T-helper 1 cell treated with Interleukin-12 subunit alpha and Interleukin-12 subunit beta and Interleukin-4 antibody, amounts not matched to agents 30 μg/mL and 1 μg/mL, for 36 hours (primary cell): ENCODE data around the gene TTC4.
"Not testable (repeated sequence)": the region's sequence is repeated elsewhere in the genome, so short reads cannot be mapped to it uniquely, and the experiment has no call there.

Experiments
- H3K27ac Mint-ChIP-seq: one replicate; pipeline ENCODE4 v1.8.0; 2021; ENCODE audit warnings: mild to moderate bottlenecking, mixed read lengths
- H3K27me3 Mint-ChIP-seq: one replicate; pipeline ENCODE4 v1.8.0; 2021; ENCODE audit warnings: low read depth, mixed read lengths
- H3K36me3 Mint-ChIP-seq: one replicate; pipeline ENCODE4 v1.8.0; 2021; ENCODE audit warnings: low read depth, mixed read lengths
- H3K4me1 Mint-ChIP-seq: one replicate; pipeline ENCODE4 v1.8.0; 2021; ENCODE audit warnings: low read depth, mixed read lengths
- H3K4me3 Mint-ChIP-seq: one replicate; pipeline ENCODE4 v1.8.0; 2021; ENCODE audit warnings: mild to moderate bottlenecking, moderate library complexity, mixed read lengths
- H3K9me3 Mint-ChIP-seq: one replicate; pipeline ENCODE4 v1.8.0; 2021; ENCODE audit warnings: mixed read lengths

TTC4 gene

DNA sequence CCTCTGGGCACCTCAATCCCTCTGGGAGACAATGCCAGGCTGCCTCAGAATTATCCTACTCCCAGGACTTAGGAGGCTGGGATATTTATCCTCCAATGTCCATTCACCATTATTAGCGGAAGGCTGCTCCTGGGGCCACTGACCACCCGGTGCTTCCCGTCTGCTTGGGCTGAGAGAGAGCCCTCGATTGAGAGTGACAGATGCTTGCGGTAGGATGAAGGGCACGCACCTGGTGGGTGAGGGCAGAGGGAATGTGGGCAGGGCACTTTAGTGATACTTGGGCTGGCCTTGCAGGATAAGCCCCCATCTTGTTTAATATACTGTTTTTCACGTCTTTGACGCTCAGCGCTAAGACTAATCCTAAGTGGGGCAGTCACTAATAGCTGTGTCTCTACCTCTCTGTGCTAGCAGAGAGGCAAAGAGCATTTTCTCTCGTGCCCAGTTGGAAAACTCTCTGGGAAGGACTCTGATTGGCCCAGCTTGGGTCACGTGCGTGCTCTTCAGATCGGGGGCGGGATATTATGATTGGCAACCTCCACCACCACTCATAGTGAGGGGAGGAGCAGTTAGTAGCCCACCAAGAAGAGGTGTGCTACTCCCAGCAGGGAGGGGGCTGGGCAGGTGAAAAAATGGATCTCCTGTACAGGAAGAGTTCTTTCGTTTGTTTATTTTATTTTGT lies 59.3 kb downstream of the TTC4 start:
- Mint-ChIP-seq H3K4me1 (no peaks in the 10 kb centered on the region), H3K4me3 (no peak overlapping the region), H3K9me3 (no peaks in the 10 kb centered on the region), H3K27me3 (no peaks in the 10 kb centered on the region), H3K36me3 (no peaks in the 10 kb centered on the region), H3K27ac (no peak overlapping the region)

DNA sequence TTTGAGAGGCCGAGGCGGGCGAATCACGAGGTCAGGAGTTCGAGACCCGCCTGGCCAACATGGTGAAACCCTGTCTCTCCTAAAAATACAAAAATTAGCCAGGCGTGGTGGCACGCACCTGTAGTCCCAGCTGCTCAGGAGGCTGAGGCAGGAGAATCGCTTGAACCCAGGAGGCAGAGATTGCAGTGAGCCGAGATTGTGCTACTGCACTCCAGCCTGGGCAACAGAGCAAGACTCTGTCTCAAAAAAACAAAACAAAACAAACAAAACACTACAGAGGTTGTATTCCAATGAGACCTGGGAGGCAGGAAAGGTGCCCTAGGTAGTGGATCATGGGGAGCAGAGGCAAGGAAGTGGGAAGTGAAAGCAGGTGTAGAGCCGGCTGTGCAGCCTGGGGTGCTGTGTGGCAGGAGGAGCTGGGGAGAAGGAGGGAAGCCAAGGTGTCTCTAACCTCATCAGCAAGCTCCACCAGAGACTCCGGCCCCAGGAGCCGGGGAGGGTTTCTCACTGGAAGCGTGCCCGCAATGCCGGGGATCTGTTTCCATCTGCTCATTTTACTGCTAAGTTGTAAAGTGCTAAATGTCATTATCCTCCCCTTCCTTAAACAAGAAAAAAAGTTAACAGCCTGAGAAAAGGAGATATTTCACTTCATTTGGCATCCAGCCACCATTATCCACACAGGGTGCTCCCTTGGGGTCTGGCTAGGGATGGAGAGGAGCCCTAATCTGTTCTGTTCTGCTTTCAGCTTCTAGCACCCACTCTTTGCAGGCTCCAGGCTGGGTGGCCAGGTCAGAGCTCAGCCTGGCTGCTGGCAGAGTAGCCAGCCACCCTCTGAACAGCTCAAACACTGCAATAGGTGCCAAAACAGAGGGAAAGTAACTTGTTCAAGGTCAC lies 60.4 kb downstream of the TTC4 start:
- H3K4me1 Mint-ChIP-seq, H3K36me3 Mint-ChIP-seq, H3K27ac Mint-ChIP-seq, H3K9me3 Mint-ChIP-seq, H3K4me3 Mint-ChIP-seq, H3K27me3 Mint-ChIP-seq: not testable (repeated sequence)

DNA sequence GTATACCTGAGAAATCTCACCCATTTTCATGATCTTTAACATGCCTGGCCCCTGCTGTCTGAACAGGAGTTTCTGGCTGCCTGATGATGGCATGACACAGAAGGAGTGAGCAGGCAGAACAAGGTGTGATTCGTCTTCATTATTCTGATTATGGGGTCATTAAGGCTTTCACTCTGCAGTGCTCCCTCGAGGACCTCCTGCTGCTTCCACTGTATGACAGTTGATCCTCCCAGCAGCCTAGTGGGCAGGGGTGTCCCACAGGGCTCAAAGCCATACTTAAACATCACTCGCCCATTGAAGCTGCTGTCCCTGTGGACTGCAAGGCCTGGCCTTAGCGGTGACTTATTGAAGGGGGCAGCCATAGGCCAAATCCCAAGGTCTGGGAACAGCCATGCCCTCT lies 61.4 kb downstream of the TTC4 start:
- Mint-ChIP-seq H3K4me1 (no peaks in the 10 kb centered on the region), H3K36me3 (peaks cover 2% of the 10 kb centered on the region), H3K9me3 (no peaks in the 10 kb centered on the region), H3K4me3 (no peak overlapping the region), H3K27ac (no peak overlapping the region), H3K27me3 (no peaks in the 10 kb centered on the region)

DNA sequence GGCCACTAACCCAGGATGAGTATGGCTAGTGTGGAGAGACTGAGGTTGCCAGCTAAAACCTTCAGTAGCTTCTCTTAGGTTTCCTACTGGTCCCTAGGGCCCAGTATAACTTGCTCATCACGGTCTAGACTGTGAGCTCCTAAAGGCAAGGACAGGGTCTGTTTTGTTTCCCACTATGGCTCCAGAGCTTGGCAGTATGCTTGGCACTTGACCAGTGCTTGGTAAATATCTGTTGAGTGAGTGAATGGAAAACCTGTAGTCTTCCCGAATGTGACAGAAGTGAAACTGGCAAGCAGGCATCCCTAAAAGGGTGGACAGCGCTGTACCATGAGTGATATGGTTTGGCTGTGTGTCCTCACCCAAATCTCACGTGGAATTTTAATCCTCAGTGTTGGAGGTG lies 61.8 kb downstream of the TTC4 start:
- peaks cover 3% of the 10 kb centered on the region for H3K36me3 Mint-ChIP-seq
- no peak overlapping the region for H3K4me3 Mint-ChIP-seq
- H3K27ac Mint-ChIP-seq: no peak overlapping the region
- H3K27me3 Mint-ChIP-seq: no peaks in the 10 kb centered on the region
- H3K4me1 Mint-ChIP-seq: peaks cover under 1% of the 10 kb centered on the region
- H3K9me3 Mint-ChIP-seq: no peaks in the 10 kb centered on the region

DNA sequence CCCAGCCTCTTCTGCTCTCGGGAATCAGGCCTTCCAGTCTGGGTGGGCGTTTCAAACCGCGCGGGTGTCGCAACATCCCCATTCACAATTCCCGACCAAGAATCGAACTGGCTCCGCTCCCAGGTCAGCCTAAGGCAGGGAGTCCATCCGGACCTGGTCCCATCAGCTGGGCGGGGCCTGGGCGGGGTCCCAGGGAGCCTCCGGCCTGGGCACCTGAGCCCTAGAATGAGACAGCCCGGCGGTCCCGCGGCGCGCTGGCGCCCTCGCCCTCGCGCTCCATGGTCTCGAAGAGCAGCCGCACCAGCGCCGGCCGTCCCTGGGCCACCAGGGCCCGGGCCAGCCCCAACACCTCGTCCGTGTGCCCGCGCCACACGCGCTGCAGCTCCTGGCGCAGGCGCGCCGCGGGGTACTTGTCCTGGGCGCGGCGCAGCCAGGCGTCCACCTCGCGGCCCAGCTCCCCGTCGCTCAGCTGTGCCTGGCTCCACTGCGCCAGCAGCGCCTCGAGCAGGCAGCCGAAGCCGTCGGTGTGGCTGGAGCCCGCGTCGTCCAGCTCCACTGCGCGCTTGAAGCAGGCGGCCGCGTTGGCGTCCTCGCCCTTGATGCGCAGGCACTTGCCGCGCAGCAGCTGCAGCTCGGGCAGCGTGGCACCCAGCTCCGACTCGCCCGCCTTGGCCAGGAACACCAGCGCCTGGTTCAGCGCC lies 65.5 kb downstream of the TTC4 start:
- Mint-ChIP-seq H3K9me3 (no peaks in the 10 kb centered on the region), H3K4me3 (no peak overlapping the region), H3K4me1 (peaks cover 3% of the 10 kb centered on the region), H3K27me3 (no peaks in the 10 kb centered on the region), H3K27ac (no peak overlapping the region), H3K36me3 (peaks cover 9% of the 10 kb centered on the region)

DNA sequence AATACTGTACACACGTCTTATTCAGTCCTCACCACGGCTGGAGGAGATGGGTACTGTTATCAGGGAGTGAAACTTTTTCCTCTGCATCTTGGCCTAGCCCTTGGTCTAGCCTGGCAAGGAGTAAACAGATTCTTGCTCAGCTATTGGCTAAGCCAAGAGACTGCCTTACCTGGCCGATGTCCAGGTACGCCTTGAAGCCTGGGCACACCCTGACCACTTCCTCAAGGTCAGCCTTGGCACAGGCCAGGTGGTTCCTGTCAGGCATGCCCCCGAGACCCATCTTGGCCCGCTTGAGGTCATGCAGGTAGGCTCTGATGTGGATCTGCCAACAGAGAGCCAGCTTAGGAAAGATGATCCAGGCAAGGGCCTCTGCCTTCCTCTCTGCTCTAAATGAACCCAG lies 66.5 kb downstream of the TTC4 start:
- Mint-ChIP-seq H3K4me3 (no peak overlapping the region), H3K4me1 (peaks cover 4% of the 10 kb centered on the region), H3K27ac (no peak overlapping the region), H3K27me3 (no peaks in the 10 kb centered on the region), H3K36me3 (peaks cover 12% of the 10 kb centered on the region), H3K9me3 (no peaks in the 10 kb centered on the region)

DNA sequence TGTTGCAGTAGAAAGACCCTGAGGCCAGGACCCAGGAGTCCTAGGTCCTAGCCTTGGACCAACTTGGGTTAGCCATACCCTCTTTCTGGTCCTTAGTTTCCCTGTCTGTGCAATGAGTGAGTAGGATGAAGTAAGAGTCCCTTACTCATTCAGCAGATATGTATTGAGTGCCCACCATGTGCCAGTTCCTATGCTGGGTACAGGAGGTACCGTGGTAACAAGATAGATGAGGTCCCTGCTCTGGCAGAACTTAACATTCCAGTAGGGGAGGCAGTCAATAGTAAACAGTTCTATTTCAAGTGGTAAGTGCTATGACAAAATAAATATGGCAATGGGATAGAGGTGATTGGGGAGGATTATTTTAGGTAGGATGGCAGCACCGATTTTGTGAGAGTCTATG lies 66.9 kb downstream of the TTC4 start:
- H3K27me3 Mint-ChIP-seq: no peaks in the 10 kb centered on the region
- H3K4me1 Mint-ChIP-seq: peaks cover 4% of the 10 kb centered on the region
- peaks cover 12% of the 10 kb centered on the region for H3K36me3 Mint-ChIP-seq
- peak overlapping the region; percentile 55 for H3K27ac Mint-ChIP-seq
- no peak overlapping the region for H3K4me3 Mint-ChIP-seq
- H3K9me3 Mint-ChIP-seq: no peaks in the 10 kb centered on the region

DNA sequence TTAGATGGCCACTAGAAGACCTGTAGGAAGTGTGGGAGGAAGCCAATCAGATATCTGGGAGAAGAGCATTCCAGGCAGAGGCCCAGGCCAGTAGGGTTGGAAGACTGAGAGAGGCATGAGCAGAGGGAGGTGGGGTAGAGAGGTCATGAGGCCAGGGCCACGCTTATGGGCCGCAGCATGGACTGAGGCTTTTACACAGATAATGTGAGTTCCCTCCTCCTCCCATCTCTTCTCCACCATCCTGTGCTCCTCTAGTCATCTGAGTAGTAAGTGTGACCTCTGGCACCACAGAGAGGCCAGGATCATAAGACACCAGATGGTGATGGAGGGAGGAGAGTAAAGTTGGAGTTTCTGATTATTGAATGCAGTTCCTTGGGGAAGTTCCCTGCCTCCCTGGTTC lies 68.4 kb downstream of the TTC4 start:
- H3K27ac Mint-ChIP-seq: no peak overlapping the region
- peaks cover 4% of the 10 kb centered on the region for H3K4me1 Mint-ChIP-seq
- no peaks in the 10 kb centered on the region for H3K27me3 Mint-ChIP-seq
- no peaks in the 10 kb centered on the region for H3K9me3 Mint-ChIP-seq
- no peak overlapping the region for H3K4me3 Mint-ChIP-seq
- peaks cover 12% of the 10 kb centered on the region for H3K36me3 Mint-ChIP-seq

DNA sequence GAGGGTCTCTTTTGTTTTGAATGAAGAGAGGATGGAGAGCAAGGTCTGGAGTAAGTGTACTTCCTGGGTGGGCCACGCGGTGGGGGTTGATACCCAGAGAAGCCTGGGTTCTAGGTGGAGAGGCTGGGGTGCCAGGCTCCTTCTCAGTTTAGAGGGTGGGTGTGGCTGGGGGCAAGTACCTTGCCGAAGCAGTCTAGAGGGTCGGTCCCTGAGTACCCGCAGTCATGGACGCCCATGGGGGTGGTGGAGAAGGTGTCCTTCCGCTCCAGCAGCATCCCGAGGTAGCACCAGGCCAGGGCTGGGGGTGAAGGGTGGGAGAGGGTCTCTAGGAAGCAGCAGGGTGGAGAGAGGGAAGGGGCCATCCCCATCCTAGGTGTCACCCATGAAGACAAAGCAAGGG lies 71.1 kb downstream of the TTC4 start:
- Mint-ChIP-seq H3K9me3 (no peaks in the 10 kb centered on the region), H3K4me1 (peaks cover 4% of the 10 kb centered on the region), H3K27ac (no peak overlapping the region), H3K4me3 (no peak overlapping the region), H3K36me3 (peaks cover 12% of the 10 kb centered on the region), H3K27me3 (no peaks in the 10 kb centered on the region)

DNA sequence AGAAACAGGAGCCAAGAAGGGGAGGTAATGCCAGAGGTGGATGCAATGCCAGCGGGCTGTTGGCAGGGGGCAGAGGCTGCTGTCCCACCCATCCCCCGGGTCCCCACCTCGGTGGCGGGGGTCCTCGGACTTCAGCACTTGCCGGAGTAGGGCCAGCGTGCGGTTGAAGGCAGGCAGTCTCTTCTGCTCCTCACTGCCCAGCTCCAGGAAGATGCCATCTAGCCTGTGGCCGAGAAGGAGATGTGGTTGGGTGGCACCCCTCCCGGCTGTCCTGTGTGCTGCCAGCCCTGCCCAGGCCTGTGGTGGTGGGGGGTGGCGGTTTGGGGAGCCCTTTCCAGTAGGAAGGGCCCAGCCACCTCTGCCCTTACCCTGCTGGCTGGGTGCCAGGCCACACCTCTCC lies 71.9 kb downstream of the TTC4 start:
- Mint-ChIP-seq H3K4me1 (peaks cover 3% of the 10 kb centered on the region), H3K27ac (no peak overlapping the region), H3K36me3 (peaks cover 9% of the 10 kb centered on the region), H3K4me3 (no peak overlapping the region), H3K27me3 (no peaks in the 10 kb centered on the region), H3K9me3 (no peaks in the 10 kb centered on the region)

DNA sequence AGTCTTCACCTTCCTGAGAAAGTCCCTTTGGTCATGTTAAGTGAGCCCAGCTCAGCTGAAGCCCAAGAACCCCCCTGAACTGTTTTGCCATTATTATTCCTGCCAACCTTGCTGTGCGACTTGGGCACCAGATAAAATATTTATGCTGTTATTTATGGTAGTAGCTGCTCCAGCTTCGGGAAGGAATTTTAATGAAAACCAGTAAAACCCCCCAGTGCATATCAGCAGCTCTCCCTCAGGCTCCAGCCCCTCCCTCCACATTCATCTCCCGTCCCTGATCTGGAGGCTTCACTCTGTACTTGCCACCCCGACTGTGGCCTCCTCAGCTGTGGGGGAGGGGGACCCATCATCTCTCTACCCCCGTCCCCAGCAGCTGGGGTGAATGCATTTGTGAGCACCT lies 72.8 kb downstream of the TTC4 start:
- H3K36me3 Mint-ChIP-seq: peaks cover 5% of the 10 kb centered on the region
- H3K27ac Mint-ChIP-seq: no peak overlapping the region
- H3K4me3 Mint-ChIP-seq: no peak overlapping the region
- no peaks in the 10 kb centered on the region for H3K27me3 Mint-ChIP-seq
- H3K9me3 Mint-ChIP-seq: no peaks in the 10 kb centered on the region
- peaks cover 2% of the 10 kb centered on the region for H3K4me1 Mint-ChIP-seq

DNA sequence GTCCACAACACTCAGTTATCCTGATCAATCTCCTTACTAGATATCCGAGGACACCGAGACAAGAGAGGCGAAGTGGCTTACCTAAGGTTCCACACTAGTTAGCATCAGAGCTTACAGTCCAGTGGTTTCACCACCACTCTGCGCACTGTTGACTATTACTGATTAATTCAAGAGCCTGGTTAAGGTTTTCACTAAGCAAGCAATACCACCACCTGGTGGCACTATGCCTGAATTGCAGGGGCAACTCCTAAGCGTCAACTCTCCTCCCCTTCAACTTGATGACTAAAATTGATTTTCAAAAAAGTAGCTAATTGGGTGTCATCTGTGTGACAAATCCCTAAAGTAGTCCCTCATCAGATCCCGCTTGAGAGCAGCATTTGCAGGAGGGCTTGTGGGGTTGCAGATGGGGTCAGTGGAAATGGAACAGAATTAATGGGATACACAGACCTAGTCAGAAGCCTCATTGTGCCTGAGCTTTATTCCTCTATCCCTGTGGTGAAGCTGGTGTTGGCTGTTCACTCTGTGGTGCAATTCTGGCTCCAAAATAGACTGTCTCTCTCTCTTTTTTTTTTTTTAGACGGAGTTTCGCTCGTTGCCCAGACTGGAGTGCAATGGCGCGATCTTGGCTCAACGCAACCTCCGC lies 76.3 kb downstream of the TTC4 start:
- Mint-ChIP-seq H3K27me3 (no peaks in the 10 kb centered on the region), H3K4me3 (no peak overlapping the region), H3K4me1 (peaks cover 16% of the 10 kb centered on the region), H3K27ac (no peak overlapping the region), H3K36me3 (peaks cover 5% of the 10 kb centered on the region), H3K9me3 (no peaks in the 10 kb centered on the region)
